ENCODE results near the gene WDR18.
A peak's percentile ranks its signal among the peaks of the same experiment; 100 is the strongest.
"Not testable (repeated sequence)": the region's sequence is repeated elsewhere in the genome, so short reads cannot be mapped to it uniquely, and the experiment has no call there.

Gene WDR18

GRCh38 chr19:950352-951066 is 33.6 kb upstream of the WDR18 start:
- no peak for DNase-seq

GRCh38 chr19:952049-952679 is 32.0 kb upstream of the WDR18 start:
- no peak for DNase-seq

DNA sequence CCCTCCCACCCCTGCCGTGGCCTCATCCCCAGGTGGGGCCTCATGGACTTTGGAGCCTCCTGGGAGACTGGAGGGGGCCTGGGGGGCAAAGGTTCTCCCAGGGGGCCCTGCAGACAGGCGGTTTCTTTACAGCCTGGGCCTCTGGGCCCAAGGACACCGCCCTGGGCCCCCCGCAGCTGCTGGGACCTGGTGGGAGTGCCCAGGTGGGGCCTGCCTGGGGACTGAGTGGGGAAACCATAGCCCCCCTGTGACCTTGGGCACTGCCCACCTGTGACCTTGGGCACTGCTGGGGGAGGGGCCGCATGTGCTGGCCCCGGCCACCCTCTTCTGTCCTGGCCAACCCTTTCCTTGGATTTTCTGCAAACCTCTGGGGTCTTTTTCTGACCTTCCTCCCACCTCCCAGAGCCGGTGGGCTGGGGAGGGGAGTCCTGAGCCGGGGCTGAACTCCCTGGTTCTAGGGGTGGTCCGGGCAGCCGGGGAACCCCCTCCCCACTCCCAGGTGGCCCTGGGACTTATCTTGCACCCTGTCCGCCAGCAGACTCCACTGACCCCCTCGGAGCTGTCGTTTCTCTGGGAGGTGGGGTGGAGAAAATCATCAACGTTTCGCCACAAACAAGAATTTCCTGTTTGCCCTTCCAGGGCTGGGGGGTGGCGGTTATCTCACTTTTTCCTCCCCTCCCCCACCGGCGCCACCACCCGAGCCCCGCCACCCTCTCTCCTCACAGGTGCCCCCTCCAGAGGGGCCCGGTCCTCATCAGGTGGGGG is 31.3 kb upstream of the WDR18 start:
- DNase-seq, result peak in 1 of 5 experiments; percentile 25

- DNase-seq, result no peak
Measured at GRCh38 chr19:953445-954271, 30.5 kb upstream of the WDR18 start.

- DNase-seq, result no peak
Measured at GRCh38 chr19:954272-954671, 29.9 kb upstream of the WDR18 start.

GRCh38 chr19:954672-955494 is 29.3 kb upstream of the WDR18 start:
- DNase-seq, result no peak

GRCh38 chr19:955803-956765 is 28.1 kb upstream of the WDR18 start:
- no peak for DNase-seq

GRCh38 chr19:956766-957440 is 27.2 kb upstream of the WDR18 start:
- no peak for DNase-seq

GRCh38 chr19:957578-957977 is 26.6 kb upstream of the WDR18 start:
- DNase-seq, result not testable (repeated sequence)

DNA sequence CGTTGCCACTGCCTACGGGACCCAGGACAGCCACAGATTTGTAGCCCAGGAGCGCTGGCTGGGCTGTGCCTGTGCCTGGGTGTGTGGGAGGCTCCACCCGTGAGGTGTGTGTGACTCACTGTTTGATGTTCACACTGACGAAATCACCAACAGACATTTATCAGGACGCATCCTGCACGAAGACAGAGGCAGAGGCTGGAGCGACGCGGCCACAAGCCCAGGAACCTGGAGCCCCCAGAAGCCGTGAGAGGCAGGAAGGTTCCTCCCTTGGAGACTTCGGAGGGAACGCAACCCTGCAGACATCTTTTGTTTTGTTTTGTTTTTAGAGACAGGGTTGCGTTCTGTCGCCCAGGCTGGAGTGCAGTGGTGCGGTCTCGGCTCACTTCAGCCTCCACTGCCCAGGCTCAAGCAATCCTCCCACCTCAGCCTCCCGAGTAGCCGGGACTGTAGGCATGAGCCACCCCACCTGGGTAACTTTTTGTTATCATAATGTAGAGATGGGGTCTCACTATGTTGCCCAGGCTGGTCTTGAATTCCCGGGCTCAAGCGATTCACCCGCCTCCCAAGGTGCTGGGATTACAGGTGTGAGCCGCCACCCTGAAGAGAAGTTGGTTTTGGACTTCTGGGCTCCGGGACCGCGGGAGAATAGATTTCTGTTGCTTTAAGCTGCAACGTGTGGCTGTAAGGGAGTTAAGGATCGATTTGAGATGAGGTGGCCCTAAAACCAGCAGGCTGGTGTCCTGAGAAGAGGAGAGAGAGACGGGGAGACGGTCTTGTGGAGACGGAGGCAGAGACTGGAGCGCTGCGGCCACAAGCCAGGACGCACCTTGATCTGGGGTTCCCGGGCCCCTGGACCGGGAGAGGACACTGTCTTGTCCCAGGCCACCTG is 24.9 kb upstream of the WDR18 start:
- peak in 1 of 5 experiments; percentile 20 for DNase-seq

DNA sequence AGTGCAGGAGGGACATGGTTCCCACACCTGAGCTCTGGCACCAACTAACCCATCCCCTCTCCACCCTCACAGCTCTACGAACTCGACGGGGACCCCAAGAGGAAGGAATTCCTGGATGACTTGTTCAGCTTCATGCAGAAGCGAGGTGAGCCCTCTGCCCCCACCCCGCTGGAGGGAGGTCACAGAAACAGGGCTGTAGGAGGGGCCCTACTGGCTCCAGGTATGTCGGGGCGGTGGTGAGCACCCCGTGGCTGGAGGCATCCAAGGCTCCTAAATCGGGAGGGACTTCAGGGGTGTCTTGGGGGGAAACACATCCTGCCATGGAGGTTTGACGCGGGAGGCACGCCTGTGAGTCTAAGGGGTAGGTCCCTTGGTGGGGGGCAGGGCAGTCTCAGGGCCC is 24.1 kb upstream of the WDR18 start:
- DNase-seq, result no peak

DNA sequence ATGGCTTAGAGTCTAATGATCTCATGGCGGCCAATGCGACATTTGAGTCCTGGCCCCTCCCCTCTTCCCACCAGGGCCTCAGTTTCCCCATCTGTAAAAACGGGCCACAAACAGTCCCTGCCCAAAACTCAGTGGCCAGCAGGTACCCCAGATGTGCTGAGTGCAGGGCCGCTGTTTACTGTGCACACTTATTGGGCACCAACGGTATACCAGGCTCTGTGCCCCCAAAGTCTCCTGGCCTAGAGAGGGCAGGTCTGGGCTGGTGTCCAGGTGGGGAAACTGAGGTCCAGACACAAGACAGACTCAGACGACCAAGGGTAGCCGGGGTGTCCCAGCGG is 23.6 kb upstream of the WDR18 start:
- DNase-seq, result no peak

GRCh38 chr19:961866-962620 is 22.1 kb upstream of the WDR18 start:
- DNase-seq, result no peak

DNA sequence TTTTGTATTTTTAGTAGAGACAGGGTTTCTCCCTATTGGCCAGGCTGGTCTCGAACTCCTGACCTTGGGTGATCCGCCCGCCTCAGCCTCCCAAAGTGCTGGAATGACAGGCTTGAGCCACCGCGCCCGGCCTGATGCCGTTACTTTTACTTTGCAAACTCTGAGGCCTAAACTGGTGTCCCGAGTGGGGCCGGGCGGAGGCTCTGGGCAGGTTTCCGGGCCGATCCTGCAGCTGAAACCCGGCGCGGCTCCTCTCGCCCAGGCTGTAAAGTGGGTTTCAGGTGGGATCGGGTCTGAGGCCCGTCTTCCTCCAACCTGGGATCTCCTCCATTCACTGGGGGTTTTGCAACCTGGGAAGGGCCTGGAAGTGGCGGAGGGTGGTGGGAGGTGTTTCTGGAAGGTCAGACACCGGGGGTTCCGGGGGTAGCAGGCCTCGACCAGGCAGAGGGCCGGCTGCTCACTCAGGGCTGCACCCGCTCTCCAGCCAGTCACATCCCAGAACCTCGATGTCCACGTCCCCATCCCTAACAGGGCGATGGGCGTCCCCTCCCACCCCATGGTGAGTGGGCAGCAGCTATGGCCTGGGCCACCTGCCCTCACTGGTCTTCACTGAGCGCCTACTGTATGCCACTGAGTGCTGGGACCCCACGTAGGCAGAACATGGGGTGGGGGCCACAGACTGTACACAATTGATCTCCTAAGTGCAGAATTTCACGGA is 21.3 kb upstream of the WDR18 start:
- no peak for DNase-seq

DNA sequence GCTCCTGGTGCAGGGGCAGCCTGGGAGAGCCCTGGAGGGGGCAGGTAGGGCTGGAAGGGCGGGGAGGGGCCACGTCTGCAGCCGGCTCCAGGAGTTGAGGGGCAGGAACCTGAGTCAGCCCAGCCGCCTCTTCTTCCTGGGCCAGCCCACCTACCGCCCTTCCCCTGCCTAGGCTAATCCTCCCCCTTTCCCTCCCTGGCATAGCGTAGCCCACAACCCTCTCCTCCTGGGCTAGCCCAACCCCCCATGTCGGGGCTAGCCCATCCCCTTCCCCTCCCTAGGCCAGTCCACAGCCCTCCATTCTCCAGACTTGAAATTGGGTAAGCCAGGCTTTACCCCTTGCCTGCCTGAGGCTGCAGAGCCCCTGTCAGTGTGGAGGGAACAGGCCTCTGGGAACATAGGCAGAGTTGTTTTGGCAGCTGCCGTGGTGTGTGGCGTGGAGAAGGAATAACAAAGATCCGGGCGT is 20.6 kb upstream of the WDR18 start:
- no peak for DNase-seq

DNA sequence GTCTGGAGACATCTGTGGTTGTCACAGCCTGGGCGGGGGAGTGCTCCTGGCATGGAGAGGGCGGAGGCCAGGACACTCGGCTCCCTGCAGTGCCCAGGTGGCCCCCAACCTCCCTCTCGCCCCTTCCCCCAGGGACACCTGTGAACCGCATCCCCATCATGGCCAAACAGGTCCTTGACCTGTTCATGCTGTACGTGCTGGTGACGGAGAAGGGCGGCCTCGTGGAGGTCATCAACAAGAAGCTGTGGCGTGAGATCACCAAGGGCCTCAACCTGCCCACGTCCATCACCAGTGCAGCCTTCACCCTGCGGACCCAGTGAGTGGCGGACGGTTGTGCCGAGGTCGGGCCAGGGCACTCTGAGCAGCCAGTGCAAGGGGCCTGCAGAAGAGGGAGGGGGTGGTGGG is 20.0 kb upstream of the WDR18 start:
- no peak for DNase-seq

Measured in T-helper 2 cell (primary cell).